NCI-H510A treated with DMSO at 0.1 percent for 48 hours (cell line): ENCODE measurements around the gene PRIMA1.

Experiments
- DNase-seq: peaks from one replicate; lab custom pipeline; 2025; lab: John Stamatoyannopoulos, UW

Gene PRIMA1

GRCh38 chr14:93753647-93754046 lies 34.6 kb downstream of the PRIMA1 start:
- no peak for DNase-seq

DNA sequence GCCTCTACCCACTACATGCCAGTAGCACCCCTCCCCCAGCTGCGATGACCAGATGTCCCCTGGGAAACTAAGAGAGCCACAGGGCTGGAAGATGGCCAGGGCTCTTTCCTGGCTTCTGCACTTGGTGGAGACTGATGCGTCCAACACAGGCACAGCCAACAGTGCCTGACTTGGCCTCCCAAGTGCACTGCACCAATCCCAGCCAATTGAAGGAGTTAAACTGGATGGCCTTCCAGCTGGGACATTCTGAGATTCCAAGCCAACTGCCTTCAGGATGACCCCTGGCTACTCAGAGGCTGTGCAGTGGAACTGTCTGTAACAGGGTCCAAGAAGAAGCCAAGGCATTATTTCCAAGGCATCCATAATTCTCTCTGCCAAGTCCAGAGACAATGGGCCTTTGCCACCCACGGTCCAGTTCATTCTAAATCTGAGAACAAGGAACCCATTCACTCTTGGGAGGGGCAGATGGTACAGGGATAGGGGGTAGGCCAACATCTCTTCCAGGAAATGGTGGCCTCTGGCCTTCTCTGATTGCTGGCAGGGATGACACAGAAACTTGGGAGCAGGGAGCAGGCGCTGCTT lies 35.2 kb downstream of the PRIMA1 start:
- DNase-seq: no peak

DNA sequence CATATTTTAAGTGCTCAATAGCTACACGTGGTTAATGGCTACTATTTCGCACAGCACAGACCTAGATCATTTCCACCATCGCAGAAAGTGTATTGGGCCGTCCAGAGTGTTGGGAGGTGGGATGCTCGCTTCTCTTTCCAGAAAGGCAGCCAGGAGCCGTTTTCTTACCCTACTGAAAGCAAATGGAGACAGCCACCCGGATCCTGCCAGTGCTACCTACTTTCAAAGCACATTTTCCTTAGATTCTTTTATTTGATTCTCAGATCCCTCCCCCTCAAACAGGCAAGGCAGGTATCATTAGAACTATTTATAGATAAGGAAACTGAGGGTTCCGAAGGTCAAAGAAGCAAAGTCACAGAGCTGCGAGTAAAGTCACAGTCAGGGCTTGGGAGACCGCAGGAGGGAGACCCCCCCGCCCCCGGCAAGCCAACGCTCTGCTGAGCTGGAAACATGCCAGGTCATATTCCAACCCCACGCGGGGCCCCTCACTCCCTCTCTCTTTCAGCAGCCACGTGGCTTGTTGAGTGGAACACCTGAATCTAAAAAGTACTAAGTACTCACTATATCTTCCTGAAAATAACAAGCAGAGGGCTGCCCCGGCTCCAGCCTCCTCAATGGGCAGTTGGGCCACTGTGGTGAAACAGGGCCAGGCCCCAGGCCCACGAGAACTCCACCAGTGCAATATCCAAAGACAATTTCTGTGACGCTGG lies 36.2 kb downstream of the PRIMA1 start:
- DNase-seq: no peak

- DNase-seq: no peak
Measured at GRCh38 chr14:93749076-93749420, 39.2 kb downstream of the PRIMA1 start.

DNA sequence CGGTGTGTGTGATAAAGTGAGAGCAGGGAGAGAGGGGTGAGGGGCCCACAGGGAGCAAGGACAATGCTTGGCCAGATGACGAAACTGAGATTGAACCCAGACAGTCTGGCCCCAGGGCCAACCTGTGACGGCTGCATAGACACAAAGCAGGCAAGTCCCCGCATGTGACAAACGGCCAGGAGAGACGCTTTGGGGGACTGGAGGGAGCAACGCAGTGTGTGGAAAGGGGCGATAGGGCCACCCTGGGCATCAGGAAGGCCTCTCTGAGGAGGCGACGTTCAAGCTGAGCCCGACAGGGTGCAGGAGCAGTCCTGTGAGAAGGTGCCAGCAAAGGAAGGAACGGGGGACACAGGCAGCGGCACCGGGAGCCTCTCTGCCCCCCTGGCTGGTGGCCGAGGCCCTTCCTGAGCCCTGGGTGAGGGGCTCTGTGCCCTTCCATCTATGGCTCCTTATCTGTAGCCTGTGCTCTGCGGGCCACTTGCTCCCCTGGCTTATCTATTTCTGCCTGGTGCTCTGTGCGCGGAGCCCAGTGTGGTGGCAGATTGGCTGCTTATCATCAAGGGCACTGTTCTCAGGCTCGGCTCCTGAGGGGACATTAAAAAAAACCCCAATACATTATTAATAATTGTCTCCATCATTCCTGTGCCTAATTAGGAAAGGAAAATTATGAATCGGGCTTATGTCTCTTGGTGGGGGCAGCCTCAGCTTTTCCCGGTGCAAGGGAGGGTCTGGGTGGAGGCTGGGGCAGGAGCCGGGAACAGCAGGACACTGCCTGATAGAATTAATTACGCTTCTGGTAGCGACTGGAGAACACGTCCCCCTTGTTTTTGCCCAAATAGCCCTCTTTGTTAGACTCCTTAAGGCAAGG lies 39.8 kb downstream of the PRIMA1 start:
- DNase-seq: no peak

DNA sequence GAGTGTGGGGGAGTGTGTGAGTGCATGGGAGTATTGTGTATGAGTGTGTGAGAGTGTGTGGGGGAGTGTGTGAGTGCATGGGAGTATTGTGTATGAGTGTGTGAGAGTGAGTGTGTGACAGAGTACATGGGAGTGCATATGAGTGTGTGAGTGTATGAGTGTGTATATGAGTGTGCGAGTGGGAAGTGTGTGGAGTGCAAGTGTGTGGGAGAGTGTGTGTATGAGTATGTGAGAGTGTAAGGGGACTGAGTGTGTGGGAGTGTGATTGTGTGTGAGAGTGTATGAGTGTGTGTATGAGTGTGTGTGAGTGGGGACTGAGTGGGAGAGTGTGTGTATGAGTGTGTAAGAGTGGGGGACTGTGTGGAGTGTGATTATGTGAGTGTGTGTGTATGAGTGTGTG lies 40.7 kb downstream of the PRIMA1 start:
- DNase-seq: no peak

DNA sequence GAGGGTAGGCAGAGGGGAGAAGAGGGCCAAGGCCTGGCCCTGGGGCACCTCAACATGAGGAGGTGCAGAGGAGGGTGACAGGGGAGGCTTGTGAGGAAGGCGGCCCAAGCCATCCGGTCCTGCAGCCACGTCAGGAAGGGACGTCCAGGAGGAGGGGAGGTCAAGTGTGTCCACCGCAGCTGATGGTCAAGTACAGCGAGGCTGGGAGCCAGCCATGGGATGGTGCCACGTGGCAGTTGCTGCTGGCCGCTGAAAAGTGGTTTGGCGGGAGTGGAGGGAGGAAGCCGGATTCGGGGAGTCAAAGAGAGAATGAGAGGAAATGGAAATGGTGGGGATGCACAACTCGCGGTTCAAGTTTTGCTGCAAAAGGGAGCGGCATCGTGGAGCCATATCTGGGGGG lies 41.2 kb downstream of the PRIMA1 start:
- DNase-seq: no peak

- DNase-seq: no peak
Measured at GRCh38 chr14:93745603-93746273, 42.5 kb downstream of the PRIMA1 start.

DNA sequence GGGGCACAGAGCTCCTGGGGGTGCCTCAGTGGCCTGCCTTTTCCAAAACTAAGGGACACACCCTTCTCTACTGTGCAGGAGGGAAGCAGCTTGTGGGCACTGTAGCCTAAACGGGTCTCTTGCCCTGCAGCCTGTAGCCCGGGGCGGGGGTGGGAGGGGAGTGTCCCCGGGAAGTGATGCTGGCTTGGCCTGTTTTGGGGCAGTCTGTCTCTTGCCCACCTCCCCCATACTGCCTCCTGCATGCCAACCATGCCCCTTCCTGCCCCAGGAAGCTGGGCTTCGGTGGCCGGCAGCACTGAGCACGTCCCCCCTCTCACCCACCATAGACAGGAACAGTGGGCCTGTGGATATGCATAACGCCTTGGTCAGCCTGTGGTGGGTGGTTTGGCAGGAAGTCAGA lies 43.4 kb downstream of the PRIMA1 start:
- no peak for DNase-seq

- DNase-seq: no peak
Measured at GRCh38 chr14:93744176-93744575, 44.1 kb downstream of the PRIMA1 start.

- DNase-seq: no peak
Measured at GRCh38 chr14:93743270-93744060, 44.8 kb downstream of the PRIMA1 start.

- no peak for DNase-seq
Measured at GRCh38 chr14:93742761-93743160, 45.5 kb downstream of the PRIMA1 start.

DNA sequence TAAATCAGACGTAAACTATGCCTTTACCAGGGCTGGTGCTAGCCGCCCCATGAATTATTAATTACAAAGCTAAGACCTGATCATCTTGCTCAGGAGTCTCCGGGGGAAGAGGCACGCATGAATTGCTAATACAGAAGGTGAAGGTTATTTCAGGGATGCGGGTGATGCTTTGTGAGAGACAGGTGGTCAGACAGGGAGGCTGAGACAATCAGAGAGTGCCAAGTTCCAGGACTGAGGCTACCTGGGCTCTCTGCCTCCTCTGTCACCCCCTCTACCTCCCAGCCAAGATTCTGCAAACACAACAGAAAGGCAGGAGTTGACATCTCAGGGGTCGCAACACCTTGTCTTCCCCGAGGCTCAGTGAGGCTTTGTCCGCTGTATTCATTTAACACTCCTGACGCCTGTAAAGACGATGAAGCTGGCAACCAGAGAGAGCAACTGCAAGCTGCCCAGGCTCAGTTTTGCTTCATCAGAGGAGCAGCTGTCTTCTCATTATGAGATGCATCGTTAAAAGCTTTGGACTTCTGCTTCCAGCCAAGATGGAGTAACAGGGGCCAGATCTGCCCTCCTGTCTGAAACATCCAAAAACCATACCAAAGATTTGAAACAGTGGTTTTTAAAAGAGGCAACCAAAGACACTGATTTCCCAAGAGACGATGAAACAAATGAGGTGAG lies 46.6 kb downstream of the PRIMA1 start:
- DNase-seq: no peak

DNA sequence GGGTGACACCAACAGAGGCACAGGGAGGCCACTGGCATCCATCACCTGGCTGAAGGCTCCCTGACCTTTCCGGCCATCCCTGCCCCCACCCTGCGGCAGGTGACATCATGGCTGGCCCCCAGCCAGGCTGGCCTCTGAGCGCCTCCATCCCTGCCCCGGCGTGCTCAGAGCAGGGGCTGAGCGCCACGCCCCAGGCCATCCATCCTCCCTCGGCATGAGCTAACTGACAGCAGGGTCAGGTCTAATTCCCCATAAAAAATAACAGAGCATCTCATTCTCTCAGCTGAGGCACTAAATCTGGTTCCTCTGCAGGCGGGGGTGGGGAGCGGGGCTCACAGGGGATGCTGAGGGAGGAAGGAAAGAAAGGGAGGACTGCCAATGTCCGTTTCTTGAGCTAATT lies 50.7 kb downstream of the PRIMA1 start:
- no peak for DNase-seq

DNA sequence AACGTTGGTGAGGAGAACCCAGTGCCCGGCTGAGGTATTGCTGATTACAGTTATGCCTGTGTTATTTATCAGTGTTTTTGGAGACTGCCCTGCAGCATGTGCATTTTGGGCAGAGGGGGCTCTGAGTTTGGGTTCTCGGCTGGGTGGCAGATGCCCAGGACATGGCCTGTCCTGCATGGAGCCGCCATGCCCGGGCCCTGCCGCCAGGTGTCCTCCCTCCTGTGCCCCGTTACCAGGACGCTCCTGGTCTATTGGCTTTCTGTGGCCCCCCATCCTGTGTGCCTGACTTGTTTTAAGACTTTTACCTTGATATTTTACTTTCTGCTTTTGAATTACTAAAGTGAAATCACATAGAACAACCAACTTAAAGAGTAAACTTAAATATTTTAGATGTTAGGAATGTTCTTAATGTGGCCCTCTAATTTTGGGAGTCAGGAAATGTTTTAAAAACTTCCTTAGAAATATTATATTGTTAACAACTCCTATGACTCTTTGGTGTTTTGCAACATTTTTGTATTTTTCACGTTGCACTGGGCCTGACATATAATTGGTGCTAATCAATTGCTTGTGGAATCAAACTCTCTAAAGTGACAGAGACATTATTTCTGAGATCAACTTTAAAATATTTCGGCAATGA lies 51.8 kb downstream of the PRIMA1 start:
- no peak for DNase-seq

- no peak for DNase-seq
Measured at GRCh38 chr14:93735206-93735605, 53.1 kb downstream of the PRIMA1 start.

- no peak for DNase-seq
Measured at GRCh38 chr14:93734086-93734822, 54.0 kb downstream of the PRIMA1 start.

DNA sequence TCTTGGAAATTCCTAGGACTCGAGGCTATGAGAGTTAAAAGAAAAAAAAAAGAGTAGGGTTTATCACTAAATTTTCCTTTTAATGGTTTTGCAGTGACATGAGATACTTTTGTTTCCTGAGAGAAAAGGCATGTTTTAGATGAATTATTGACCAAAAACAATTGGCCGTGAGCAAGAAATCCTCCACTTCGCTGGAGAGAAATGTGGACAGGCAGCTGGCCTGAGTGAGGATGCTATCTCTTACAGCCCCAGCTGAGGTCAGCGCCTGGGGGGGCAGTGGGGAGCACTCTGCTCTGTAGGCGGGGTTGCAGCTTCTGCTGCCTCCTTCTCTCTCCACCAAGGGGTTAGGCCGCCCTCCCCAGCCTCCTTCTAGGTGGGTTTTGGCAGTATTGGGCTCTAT lies 54.7 kb downstream of the PRIMA1 start:
- no peak for DNase-seq

DNA sequence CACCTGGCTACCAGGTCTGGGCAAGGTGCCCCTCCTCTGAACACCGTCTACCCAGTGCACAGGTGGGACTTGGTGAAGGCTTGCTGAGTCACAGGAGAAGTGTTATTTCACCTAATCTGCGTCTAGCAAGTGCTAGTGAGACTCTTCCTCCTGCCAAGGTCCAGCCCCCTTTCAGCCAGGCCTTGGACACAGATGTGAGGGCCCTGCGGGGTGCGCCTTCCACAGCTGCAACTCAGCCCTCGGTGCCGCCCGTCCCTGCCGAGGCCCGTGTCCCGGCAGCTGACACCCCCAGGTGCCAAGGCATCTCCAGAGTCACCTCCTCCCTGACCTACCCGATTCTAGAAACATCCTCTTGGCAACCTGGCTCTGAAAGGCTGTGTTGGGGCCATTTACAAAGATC lies 55.1 kb downstream of the PRIMA1 start:
- DNase-seq: no peak

- DNase-seq: no peak
Measured at GRCh38 chr14:93732524-93732923, 55.8 kb downstream of the PRIMA1 start.
